Measurements from ENCODE around the gene HOXD10.

GRCh38 chr2:176071330-176072291 is 45.0 kb upstream of the HOXD10 start:
- TF ChIP-seq CTCF (IDR thresholded peaks at IDR 0.05) (no peak), POLR2A (IDR thresholded peaks at IDR 0.05) (no peak), POLR2AphosphoS5 (IDR thresholded peaks at IDR 0.05) (no peak)
